NOMO-1 treated with DMSO at 0.1 percent for 48 hours (cell line): ENCODE data around the gene FST.

Source experiments
- DNase-seq: peaks from one replicate; lab custom pipeline; 2025; ENCODE audit not compliant: unreplicated experiment; lab: John Stamatoyannopoulos, UW

Gene FST

GRCh38 chr5:53472720-53473510 lies 7.5 kb upstream of the FST start:
- DNase-seq: no peak

DNA sequence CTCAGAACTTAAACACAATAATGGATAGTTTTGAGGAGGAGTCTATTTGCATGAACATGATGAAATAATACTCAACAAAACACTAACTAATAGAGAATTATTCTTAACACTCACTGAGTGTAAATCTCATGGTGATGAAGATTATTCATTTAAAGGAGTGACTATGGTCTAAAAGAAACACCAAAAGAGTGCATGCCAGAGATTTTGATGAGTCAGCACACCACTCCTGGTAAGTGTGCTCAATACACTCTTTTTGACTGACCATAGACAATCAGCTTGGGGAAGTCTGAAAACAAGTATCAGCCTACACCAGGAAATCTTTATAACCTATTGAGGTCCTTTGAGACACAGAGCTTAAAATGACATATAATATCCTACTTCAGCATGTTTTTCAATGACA lies 6.8 kb upstream of the FST start:
- no peak for DNase-seq

- DNase-seq: no peak
These were observed 5.1 kb upstream of the FST start for GRCh38 chr5:53475320-53475719.

- DNase-seq: no peak
These were observed 4.4 kb upstream of the FST start for GRCh38 chr5:53476019-53476418.

DNA sequence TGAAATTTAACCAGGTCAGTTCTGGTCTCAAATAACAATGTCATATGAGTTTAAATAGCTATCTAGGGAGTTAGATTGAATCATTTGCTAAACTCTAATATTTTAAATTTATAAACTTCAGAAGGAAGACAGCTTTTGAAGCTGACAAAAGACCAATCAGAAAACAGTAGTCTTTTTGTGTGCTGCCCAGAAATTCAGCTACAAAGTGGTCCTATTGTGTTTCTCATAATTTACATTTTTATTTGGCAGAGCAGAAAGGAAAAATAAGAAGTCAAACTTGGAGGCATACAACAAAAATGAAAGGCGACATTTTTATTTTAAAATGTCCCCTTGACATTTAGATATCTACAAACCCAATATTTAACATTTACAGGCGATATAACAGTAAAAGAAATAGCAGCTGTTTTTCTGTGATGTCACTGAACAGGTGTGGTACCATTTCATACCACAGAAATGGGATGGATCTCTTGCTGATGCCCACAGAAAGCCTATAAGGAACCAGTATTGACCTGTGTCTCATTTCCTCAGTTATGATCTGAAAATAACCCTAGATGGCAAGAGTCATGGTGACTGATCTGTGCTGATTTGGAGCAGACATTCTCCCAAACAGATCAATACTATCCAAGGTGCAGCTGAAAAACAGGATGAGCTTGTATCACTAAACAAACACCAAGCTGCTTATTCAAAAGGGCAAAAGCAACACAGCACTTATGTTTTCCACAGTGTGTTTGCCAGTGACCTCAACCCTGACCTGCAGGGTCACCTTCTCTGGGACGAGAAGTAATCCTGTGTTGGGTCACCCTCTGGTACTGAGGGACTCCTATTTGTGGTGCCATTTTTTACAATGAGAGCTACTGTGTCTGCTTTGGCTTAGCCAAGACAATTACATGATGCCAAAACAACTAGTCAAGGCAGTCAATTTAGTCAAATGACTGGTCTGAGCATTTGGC lies 3.6 kb upstream of the FST start:
- DNase-seq: no peak

DNA sequence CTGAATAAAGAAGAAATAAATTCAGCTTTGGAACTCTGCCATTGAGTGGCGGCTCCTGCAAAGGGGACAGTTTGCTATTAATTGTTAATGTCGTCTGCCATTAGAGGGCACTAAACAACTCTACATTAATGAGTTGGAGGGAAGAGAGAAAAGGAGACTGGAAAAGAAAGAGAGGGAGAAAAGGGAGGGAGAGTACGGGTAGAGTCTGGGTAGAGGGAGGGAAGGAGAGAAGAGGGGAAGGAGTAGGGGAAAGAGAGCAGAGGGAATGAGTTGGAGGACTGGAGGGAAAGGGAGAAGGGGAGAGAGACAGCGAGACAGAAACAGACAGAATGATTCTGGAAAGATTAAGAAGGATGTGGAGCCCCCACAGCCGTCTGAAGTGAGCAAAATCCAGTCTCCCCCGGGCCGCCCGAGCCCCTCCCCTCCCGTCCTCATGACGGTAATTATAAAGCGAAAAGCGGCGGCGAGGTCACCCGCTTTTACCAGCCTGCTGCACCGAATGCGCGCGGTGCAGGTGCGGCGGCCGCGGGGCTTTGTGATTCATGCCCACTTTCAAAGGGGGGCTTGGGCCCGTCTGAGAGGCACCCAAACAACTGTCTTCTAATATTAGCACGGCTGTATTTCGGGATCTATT lies 1.9 kb upstream of the FST start:
- DNase-seq: peak; percentile 22

- DNase-seq: no peak
These were observed 1.3 kb upstream of the FST start for GRCh38 chr5:53479045-53479589.

DNA sequence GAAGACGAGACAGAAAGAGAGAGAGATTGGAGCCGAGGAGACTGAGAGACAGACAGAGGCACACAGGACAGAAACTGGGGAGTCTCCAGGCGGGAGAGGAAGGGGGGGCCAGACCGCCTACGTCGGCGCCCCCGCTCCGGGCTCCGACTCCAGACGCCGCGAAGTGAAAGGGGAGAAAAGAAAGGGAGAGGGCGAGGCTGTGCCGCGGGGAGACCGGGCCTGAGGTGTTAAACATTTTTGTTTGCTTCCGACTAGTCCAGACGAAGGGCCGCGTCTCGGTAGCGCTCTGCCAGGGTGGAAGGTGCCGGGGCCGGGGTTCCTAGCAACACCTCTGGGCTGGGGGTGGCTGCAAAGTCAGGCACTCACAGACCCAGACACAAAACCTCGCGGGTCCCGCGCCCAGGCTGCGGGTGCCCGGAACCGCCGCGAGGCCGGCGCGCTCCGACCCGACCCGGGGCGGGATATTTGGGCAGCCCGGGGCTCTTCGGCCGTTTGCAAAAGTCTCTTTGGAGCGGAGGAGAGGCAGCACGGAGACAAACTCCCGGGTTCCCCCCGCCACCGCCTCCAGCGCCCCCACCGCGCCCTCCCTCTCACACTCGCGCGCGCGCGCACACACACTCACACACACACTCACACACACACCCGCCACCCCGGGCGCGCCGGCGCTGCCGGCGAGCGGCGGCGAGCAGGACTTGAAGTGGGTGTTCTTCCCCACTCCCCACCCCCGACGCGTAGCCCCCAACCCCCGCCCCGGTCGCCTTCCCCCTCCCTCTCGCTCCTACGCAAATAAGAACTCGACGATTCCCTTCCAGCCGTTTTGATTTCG lies 626 bp upstream of the FST start:
- DNase-seq: peak; percentile 14

DNA sequence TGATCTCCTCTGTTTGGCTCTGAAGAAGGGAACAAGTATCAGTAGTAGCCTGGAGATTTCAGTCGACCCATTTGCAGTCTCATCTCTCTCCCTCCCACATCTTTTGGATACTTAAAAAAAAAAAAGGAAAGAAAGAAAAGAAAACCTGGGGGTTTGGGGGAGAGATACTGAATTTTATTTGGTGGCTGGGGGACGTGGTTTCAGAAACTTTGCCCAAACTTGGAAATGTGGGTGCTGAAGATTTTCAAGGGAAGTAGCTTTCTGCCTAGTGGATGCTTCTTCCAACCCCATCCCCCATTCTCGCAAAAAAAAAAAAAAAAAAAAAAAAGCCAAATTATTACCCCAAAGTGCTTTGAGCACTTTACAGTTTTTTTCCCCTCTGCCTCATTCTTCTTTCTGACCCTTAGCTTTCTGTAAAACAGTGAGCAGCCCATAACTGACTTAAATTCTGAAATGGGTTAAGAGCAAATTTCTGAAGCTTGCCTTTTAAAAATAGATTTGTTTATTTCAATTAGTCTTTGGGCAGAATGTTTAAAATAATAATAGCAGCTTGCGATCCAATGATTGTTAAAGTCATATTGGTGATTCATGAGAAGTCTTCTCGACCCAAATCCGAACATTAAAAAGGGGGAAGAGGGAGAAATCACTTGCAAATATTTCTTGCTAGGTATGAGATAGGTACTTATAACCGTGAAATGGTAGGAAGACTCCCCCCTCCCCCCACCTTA lies 894 bp downstream of the FST start:
- DNase-seq: no peak

GRCh38 chr5:53481887-53482716 lies 1.7 kb downstream of the FST start:
- DNase-seq: peak; percentile 89

- DNase-seq: no peak
These were observed 2.5 kb downstream of the FST start for GRCh38 chr5:53482717-53483638.

- no peak for DNase-seq
These were observed 7.0 kb downstream of the FST start for GRCh38 chr5:53487436-53487835.

DNA sequence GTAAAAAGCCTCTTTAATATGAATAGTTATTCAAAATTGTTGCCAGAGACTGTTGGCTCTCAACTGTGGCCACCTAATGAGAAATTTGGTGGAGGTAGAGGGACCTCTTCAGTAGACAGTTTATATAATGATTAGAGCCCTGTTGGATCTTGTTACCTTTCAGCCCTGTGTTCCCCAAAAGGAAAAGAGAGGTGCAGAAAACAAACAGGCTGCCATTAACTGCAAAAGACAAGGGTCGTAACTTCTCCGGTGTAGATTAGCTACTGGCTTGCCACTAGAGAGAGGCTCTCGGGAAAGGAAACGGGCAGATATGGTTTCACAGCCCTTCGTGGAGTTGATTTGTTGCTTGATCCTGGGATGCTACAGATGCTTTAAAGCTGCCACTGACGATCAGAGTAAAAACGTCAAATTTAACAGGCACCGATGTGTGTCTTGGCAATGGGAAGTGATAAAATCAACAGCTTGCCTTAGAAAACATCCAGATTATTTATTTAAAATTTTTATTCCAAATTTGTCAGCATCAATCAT lies 7.8 kb downstream of the FST start:
- DNase-seq: no peak

DNA sequence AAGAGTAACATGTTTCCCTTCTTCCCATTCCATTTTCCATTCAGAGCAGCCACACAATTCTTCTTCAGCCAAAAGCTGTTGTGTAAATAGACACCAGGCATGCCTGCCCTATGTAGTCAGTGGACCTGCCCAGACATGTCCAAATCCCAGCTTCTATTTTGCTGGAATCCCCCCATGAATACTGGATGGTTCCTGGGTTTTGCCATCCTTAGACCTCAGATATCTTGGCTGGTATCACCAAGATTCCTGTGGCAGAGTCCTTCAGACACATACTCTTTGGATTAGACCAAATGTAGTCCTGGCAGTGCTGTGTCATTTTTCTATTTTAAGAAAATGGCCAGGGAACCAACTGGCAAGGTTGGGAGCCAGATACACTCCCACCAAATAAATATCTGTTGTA lies 10.3 kb downstream of the FST start:
- DNase-seq: no peak

DNA sequence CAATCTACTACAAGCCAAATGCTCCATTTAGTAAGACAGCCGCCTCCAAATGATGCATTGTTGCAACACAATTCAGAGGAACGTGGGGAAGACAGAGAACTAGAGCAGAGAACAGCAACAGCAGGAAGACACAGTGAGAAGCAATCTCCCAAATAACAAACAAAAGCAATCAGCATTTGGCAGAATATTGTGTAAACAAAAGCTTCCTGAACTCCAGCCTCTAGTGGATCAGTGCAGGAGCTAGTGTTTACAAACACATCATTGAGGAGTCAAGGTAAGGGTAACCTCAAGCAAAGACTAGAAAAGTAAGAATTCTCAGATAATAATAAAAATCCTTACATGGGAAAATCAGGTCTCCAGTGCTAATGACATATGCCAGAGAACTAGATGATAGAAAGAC lies 20.6 kb downstream of the FST start:
- DNase-seq: no peak

DNA sequence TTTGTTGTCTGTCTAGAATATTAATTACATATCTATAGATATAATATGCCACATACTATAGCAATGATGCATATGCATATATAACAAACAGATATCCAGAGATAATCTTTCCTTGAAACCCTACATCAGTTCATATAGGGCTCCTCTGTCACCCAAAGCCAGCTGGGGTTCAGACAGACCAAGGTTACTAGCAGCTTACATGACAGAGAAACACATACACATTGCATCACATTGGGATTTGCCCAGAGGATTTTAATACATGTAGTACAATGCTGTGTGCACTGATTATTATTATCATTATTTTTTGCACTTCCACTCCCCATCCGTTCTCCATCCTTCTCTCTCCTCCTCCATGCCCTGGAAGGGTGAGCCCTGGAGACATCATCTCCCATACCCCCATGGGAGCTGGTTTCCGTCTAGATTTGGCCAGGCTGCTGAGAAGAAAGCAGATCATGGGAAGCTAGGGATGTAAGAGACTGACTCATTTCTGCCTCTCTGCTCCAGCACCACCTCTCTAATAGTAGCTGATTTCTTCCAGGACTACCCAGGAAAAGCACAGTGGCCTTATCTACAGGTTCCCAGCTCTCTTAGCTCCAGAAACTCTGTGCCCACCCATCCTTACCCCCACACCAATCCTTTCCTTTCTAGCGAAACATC lies 23.3 kb downstream of the FST start:
- DNase-seq: no peak

- DNase-seq: peak; percentile 6
These were observed 26.6 kb downstream of the FST start for GRCh38 chr5:53507013-53507412.
